ENCODE data around the gene CDC16. TPM values are rescaled to one million over a fixed set of nuclear protein-coding genes. Genes with fewer than 3 reads are reported as not detected.

The CDC16 gene
- total RNA-seq, 1 experiment from 2014 or later = 61.0 TPM

GRCh38 chr13:114257014-114257413, 22.3 kb downstream of the CDC16 start:
- Histone ChIP-seq H4K20me1 (ENCODE audit: insufficient read depth) (0 out of 2 replicates have a peak, but pooled peaks cover 2% of the 10 kb centered on the region), H3K4me1 (ENCODE audit: control insufficient read depth in 1 of 2, insufficient read depth in 2 of 2, low read length in 2 of 2) (no peaks in the 10 kb centered on the region), H3K79me2 (ENCODE audit: insufficient read depth, low read length) (0 out of 2 replicates have a peak, but pooled peaks cover 3% of the 10 kb centered on the region), H2AFZ (ENCODE audit: low read depth, low read length, poor library complexity, severe bottlenecking) (no peak overlapping the region), H3K36me3 (ENCODE audit: control insufficient read depth in 1 of 2, insufficient read depth in 2 of 2, low read length in 2 of 2) (peaks cover 31 to 55% of the 10 kb centered on the region in 2 experiments), H3K9ac (ENCODE audit: low read length) (no peak overlapping the region), H3K4me3 (replicated peaks in 1 of 2; ENCODE audit: low read depth in 1 of 2, low read length in 2 of 2) (no peak overlapping the region), H3K27me3 (ENCODE audit: insufficient read depth, low read length) (no peaks in the 10 kb centered on the region), H3K9me2 (ENCODE audit: insufficient read depth) (no peaks in the 10 kb centered on the region), H3K27ac (ENCODE audit: low read depth, low read length) (no peak overlapping the region), H3K9me3 (ENCODE audit: control insufficient read depth in 1 of 2, insufficient read depth in 1 of 2, low read depth in 1 of 2, low read length in 2 of 2) (no peaks in the 10 kb centered on the region), H3K4me2 (ENCODE audit: low read length) (no peak overlapping the region)
- ATAC-seq = no peak
- RAD21 ChIA-PET (ENCODE audit: low non-redundant PET in 1 of 2, low total read pairs in 2 of 2, uncharacterized antibody in 2 of 2, unreplicated experiment in 2 of 2) = no interaction called here
- no TSS peak for BruUV-seq (replicated peaks)
- intact Hi-C loops (cut with micrococcal nuclease) = no loop called here
- POLR2A ChIA-PET = no interaction called here
- no peak for DNase-seq (ENCODE audit: low read depth, low spot score)
- no peak for TF ChIP-seq ZBTB33 (IDR thresholded peaks at IDR 0.05; ENCODE audit: extremely low read depth, insufficient replicate concordance, low read length)
- no peak for TF ChIP-seq TCF7L2 (IDR thresholded peaks at IDR 0.05; ENCODE audit: borderline replicate concordance, extremely low read depth, insufficient read depth, insufficient read length)
- no peak for TF ChIP-seq ZFX (IDR thresholded peaks at IDR 0.05)
- no peak for TF ChIP-seq POLR2A (IDR thresholded peaks at IDR 0.05; ENCODE audit: borderline replicate concordance, extremely low read depth, insufficient read depth, insufficient read length)
- TF ChIP-seq EZH2 (IDR thresholded peaks at IDR 0.05) = no peak
- TF ChIP-seq ATF3 (IDR thresholded peaks at IDR 0.05) = no peak
- TF ChIP-seq SIN3A (IDR thresholded peaks at IDR 0.05; ENCODE audit: low read depth) = no peak
- CTCF ChIA-PET = no interaction called here

- TF ChIP-seq ZFX (IDR thresholded peaks at IDR 0.05) (no peak), POLR2AphosphoS5 (IDR thresholded peaks at IDR 0.05; ENCODE audit: low read depth, low read length) (no peak)
- Histone ChIP-seq H3K9me2 (ENCODE audit: insufficient read depth) (no peaks in the 10 kb centered on the region), H3K4me2 (ENCODE audit: low read length) (no peak overlapping the region), H3K79me2 (ENCODE audit: insufficient read depth, low read length) (0 out of 2 replicates have a peak, but pooled peaks cover 2% of the 10 kb centered on the region), H3K36me3 (ENCODE audit: control insufficient read depth in 1 of 2, insufficient read depth in 2 of 2, low read length in 2 of 2) (peaks cover 41 to 65% of the 10 kb centered on the region in 2 experiments), H3K4me3 (replicated peaks in 1 of 2; ENCODE audit: low read depth in 1 of 2, low read length in 2 of 2) (no peak overlapping the region), H3K27me3 (ENCODE audit: insufficient read depth, low read length) (no peaks in the 10 kb centered on the region), H3K4me1 (ENCODE audit: control insufficient read depth in 1 of 2, insufficient read depth in 2 of 2, low read length in 2 of 2) (no peaks in the 10 kb centered on the region), H3K9ac (ENCODE audit: low read length) (no peak overlapping the region), H4K20me1 (ENCODE audit: insufficient read depth) (0 out of 2 replicates have a peak, but pooled peaks cover 2% of the 10 kb centered on the region), H3K9me3 (ENCODE audit: control insufficient read depth in 1 of 2, insufficient read depth in 1 of 2, low read depth in 1 of 2, low read length in 2 of 2) (no peaks in the 10 kb centered on the region), H2AFZ (ENCODE audit: low read depth, low read length, poor library complexity, severe bottlenecking) (no peak overlapping the region), H3K27ac (ENCODE audit: low read depth, low read length) (no peak overlapping the region)
- DNase-seq (ENCODE audit: low read depth, low spot score) (no peak), ATAC-seq (no peak)
- BruUV-seq (replicated peaks) = no TSS peak
- ChIA-PET POLR2A (no interaction called here), RAD21 (ENCODE audit: low non-redundant PET in 1 of 2, low total read pairs in 2 of 2, uncharacterized antibody in 2 of 2, unreplicated experiment in 2 of 2) (no interaction called here), CTCF (interaction anchor here (0.6 kb wide), 1 partner anchor 810 kb away, joined by 3 read pairs; no protein-coding TSS in a partner anchor)
- intact Hi-C loops (cut with micrococcal nuclease) = no loop called here
Observed at GRCh38 chr13:114258589-114258988, 23.9 kb downstream of the CDC16 start.
